Kidney (tissue), 14 donors: Measurements from ENCODE around the gene AKTIP. TPM values are rescaled to one million over a fixed set of nuclear protein-coding genes. Genes with fewer than 3 reads are reported as not detected.
"Not testable (repeated sequence)": the region's sequence is repeated elsewhere in the genome, so short reads cannot be mapped to it uniquely, and the experiment has no call there.

Experiments used
- DNase-seq, 5 donors: peaks; one replicate each; pipeline ENCODE4 v3.0.0-alpha.2; 2013 to 2020
- FAIRE-seq: peaks from 2 replicates; lab custom pipeline; 2012; peaks lifted over from hg19 to GRCh38; lab: Jason Lieb, UNC
- H3K27ac ChIP-seq, 2 donors: one replicate each; pipeline ENCODE4 v1.7.0; 2013; ENCODE audit warnings: low read depth in 2 of 2, low read length in 2 of 2, inconsistent platforms in 1 of 2
- H3K27me3 ChIP-seq: one replicate; pipeline ENCODE4 v1.7.1; 2013; ENCODE audit warnings: low read length, inconsistent platforms; ENCODE audit not compliant: control insufficient read depth, insufficient read depth
- H3K36me3 ChIP-seq, 3 donors: one replicate each; pipeline versions ENCODE4 v1.7.0 to v1.7.1; 2013; ENCODE audit warnings: low read length in 3 of 3, control low read depth in 1 of 3, inconsistent platforms in 1 of 3; ENCODE audit not compliant: insufficient read depth in 3 of 3, control insufficient read depth in 2 of 3
- H3K4me1 ChIP-seq, 3 donors: one replicate each; pipeline versions ENCODE4 v1.7.0 to v1.7.1; 2013; ENCODE audit warnings: low read length in 3 of 3, inconsistent platforms in 1 of 3, low read depth in 1 of 3; ENCODE audit not compliant: control insufficient read depth in 2 of 3, insufficient read depth in 2 of 3
- H3K4me3 ChIP-seq, 3 donors: one replicate each; pipeline versions ENCODE4 v1.7.0 to v1.8.1; 2013; ENCODE audit warnings: low read length in 3 of 3, control low read depth in 1 of 3, inconsistent platforms in 1 of 3
- H3K9ac ChIP-seq, 3 donors: one replicate each; pipeline versions ENCODE4 v1.7.0 to v1.7.1; 2013; ENCODE audit warnings: low read length in 3 of 3, control low read depth in 1 of 3, inconsistent platforms in 1 of 3
- H3K9me3 ChIP-seq, 3 donors: one replicate each; pipeline versions ENCODE4 v1.7.0 to v1.7.1; 2013; ENCODE audit warnings: low read length in 3 of 3, control low read depth in 1 of 3, inconsistent platforms in 1 of 3; ENCODE audit not compliant: control insufficient read depth in 2 of 3, insufficient read depth in 1 of 3
- CTCF ChIP-seq: IDR thresholded peaks from 3 replicates; pipeline ENCODE4 v1.5.1; 2012; ENCODE audit warnings: mild to moderate bottlenecking, moderate library complexity, borderline replicate concordance; ENCODE audit not compliant: insufficient read depth; ENCODE audit errors: extremely low read depth
- intact Hi-C: fragments of 100-400 bp; cut with DNase I; formaldehyde crosslinking; loops from one replicate; pipeline ENCODE4 v1.11.1; 2022
- polyA plus RNA-seq: library from polyadenylated mRNA; stranded (reverse); fragments of 350-450 nt; fragmentation: Illumina TruSeq; extraction: RNeasy Lipid Tissue Mini Kit (QIAGEN cat#74804); gene quantifications from one replicate; pipeline ENCODE4 v1.2.3, GENCODE V29; 2014; ENCODE audit warnings: low read depth, low replicate concordance; ENCODE audit not compliant: insufficient read depth
- total RNA-seq: library from RNA; stranded (reverse); fragmentation: NEBNext Ultra II Directional; extraction: Animal tissue kit (Norgen Biotek cat#: 25700); gene quantifications from one replicate; pipeline ENCODE4 v1.2.1, GENCODE V29; 2021
- donor health status: control.
- donor health status: control.
- donor health status: control.
- donor health status: control.
- donor health status: control.
- donor health status: DM: yes; HTN: yes; CAD: no.
- donor health status: Normal renal cell carcinoma (clear cell type).

AKTIP gene
- total and polyA plus RNA-seq, 2 donors from 2014 or later, result 44.5 to 52.0 TPM

GRCh38 chr16:53539346-53539745 is 36.3 kb upstream of the AKTIP start:
- H3K4me1 ChIP-seq, H3K27ac ChIP-seq, H3K36me3 ChIP-seq, H3K9me3 ChIP-seq, H3K27me3 ChIP-seq, DNase-seq, H3K9ac ChIP-seq, intact Hi-C loops, FAIRE-seq, H3K4me3 ChIP-seq: not testable (repeated sequence)

GRCh38 chr16:53537626-53538025 is 34.6 kb upstream of the AKTIP start:
- intact Hi-C loops, result no loop called here
- DNase-seq (no peak), FAIRE-seq (no peak)
- Histone ChIP-seq H3K27me3 (no peaks in the 10 kb centered on the region), H3K4me3 (no peak overlapping the region), H3K9ac (no peak overlapping the region), H3K4me1 (peaks cover 0 to 4% (median 0%) of the 10 kb centered on the region in 3 donors), H3K9me3 (no peaks in the 10 kb centered on the region), H3K27ac (no peak overlapping the region), H3K36me3 (no peaks in the 10 kb centered on the region)
- no peak for TF ChIP-seq CTCF

- DNase-seq, result no peak
- no peak for TF ChIP-seq CTCF
- H3K27me3 ChIP-seq, result no peaks in the 10 kb centered on the region
These were observed 31.2 kb upstream of the AKTIP start for GRCh38 chr16:53534206-53534605.

GRCh38 chr16:53530741-53531140 is 27.7 kb upstream of the AKTIP start:
- intact Hi-C loops, result no loop called here
- H3K27me3 ChIP-seq, result no peaks in the 10 kb centered on the region
- DNase-seq, result no peak
- H3K9ac ChIP-seq, result no peak overlapping the region
- H3K27ac ChIP-seq, result no peak overlapping the region
- peaks cover 0 to 4% (median 0%) of the 10 kb centered on the region in 3 donors for H3K4me1 ChIP-seq
- TF ChIP-seq CTCF, result no peak
- FAIRE-seq, result no peak
- H3K36me3 ChIP-seq, result no peaks in the 10 kb centered on the region
- H3K4me3 ChIP-seq, result no peak overlapping the region
- H3K9me3 ChIP-seq, result no peaks in the 10 kb centered on the region

More at GRCh38 chr16:53534206-53534605, 31.2 kb upstream of the AKTIP start:
- no peaks in the 10 kb centered on the region for H3K9me3 ChIP-seq
- peaks cover 0 to 4% (median 0%) of the 10 kb centered on the region in 3 donors for H3K4me1 ChIP-seq
- intact Hi-C loops, result no loop called here
- FAIRE-seq, result no peak
- no peak overlapping the region for H3K4me3 ChIP-seq
- H3K9ac ChIP-seq, result no peak overlapping the region
- H3K27ac ChIP-seq, result no peak overlapping the region
- no peaks in the 10 kb centered on the region for H3K36me3 ChIP-seq
